DOHH2 (cell line): ENCODE measurements around the gene CCDC126.
A peak's percentile ranks its signal among the peaks of the same experiment; 100 is the strongest.

ENCODE experiments used
- CTCF ChIP-seq: fragments of 200-600 bp; sonication (generic); IDR thresholded peaks from one replicate; pipeline ENCODE4 v1.5.1; 2014; ENCODE audit warnings: antibody characterized with exemption, mild to moderate bottlenecking, low read depth, low read length; ENCODE audit not compliant: poor library complexity, severe bottlenecking
- EZH2phosphoT487 ChIP-seq: fragments of 200-600 bp; sonication (generic); IDR thresholded peaks from 2 replicates; pipeline ENCODE4 v1.6.1; 2017; ENCODE audit warnings: borderline replicate concordance, mild to moderate bottlenecking, antibody characterized with exemption, low read length, moderate library complexity, mixed read lengths

GRCh38 chr7:23597094-23598091 is at the start of gene CCDC126:
- TF ChIP-seq CTCF (no peak), EZH2phosphoT487 (peak; percentile 35; the same call in 1 of the 2 replicates)
